C4-2B (cell line): Measurements from ENCODE around the gene VAMP4.
"Not testable (repeated sequence)": the region's sequence is repeated elsewhere in the genome, so short reads cannot be mapped to it uniquely, and the experiment has no call there.

Experiments used
- H3K27ac ChIP-seq: fragments of 450-650 bp; 2 replicates; pipeline ENCODE4 v1.5.1; 2017
- CTCF ChIP-seq: fragments of 450-650 bp; conservative IDR thresholded peaks from 2 replicates; pipeline ENCODE4 v1.5.1; 2017; ENCODE audit warnings: mild to moderate bottlenecking
- ZFX ChIP-seq: fragments of 450-650 bp; IDR thresholded peaks from 2 replicates; pipeline ENCODE4 v1.6.1; 2017

Gene VAMP4

GRCh38 chr1:171739656-171740055, 2.2 kb downstream of the VAMP4 start:
- no peak overlapping the region for H3K27ac ChIP-seq
- TF ChIP-seq CTCF (no peak), ZFX (no peak)

- TF ChIP-seq ZFX, result no peak
Observed at GRCh38 chr1:171738911-171739310, 3.0 kb downstream of the VAMP4 start.

GRCh38 chr1:171736196-171736595, 5.7 kb downstream of the VAMP4 start:
- TF ChIP-seq CTCF (no peak), ZFX (no peak)
- H3K27ac ChIP-seq, result no peak overlapping the region

More at GRCh38 chr1:171738911-171739310, 3.0 kb downstream of the VAMP4 start:
- H3K27ac ChIP-seq, result no peak overlapping the region

- no peak overlapping the region for H3K27ac ChIP-seq
- TF ChIP-seq ZFX (no peak), CTCF (no peak)
Observed at GRCh38 chr1:171730052-171730451, 11.8 kb downstream of the VAMP4 start.

GRCh38 chr1:171727778-171728177, 14.1 kb downstream of the VAMP4 start:
- H3K27ac ChIP-seq, result no peak overlapping the region
- TF ChIP-seq ZFX (no peak), CTCF (no peak)

GRCh38 chr1:171723180-171723579, 18.7 kb downstream of the VAMP4 start:
- H3K27ac ChIP-seq, result not testable (repeated sequence)

- H3K27ac ChIP-seq, result no peak overlapping the region
- no peak for TF ChIP-seq ZFX
- no peak for TF ChIP-seq CTCF
Observed at GRCh38 chr1:171718848-171719247, 23.0 kb downstream of the VAMP4 start.

- no peak overlapping the region for H3K27ac ChIP-seq
- no peak for TF ChIP-seq ZFX
- no peak for TF ChIP-seq CTCF
Observed at GRCh38 chr1:171718216-171718615, 23.6 kb downstream of the VAMP4 start.

GRCh38 chr1:171717062-171717718, 24.7 kb downstream of the VAMP4 start:
- no peak overlapping the region for H3K27ac ChIP-seq
- no peak for TF ChIP-seq CTCF
- TF ChIP-seq ZFX, result no peak
